ENCODE data around the gene AVL9. TPM values are rescaled to one million over a fixed set of nuclear protein-coding genes. Genes with fewer than 3 reads are reported as not detected.

The AVL9 gene
- total RNA-seq, 1 donor from 2014 or later, result 17.7 TPM

- Histone ChIP-seq H3K27ac (ENCODE audit: low read depth, low read length) (no peak overlapping the region), H3K9me3 (ENCODE audit: control insufficient read depth in 3 of 3, low read length in 3 of 3) (no peaks in the 10 kb centered on the region), H3K36me3 (ENCODE audit: control insufficient read depth in 3 of 3, insufficient read depth in 3 of 3, low read length in 3 of 3) (no peaks in the 10 kb centered on the region), H3K9ac (ENCODE audit: low read depth in 1 of 3, low read length in 3 of 3) (no peak overlapping the region), H3K27me3 (ENCODE audit: control insufficient read depth in 3 of 3, insufficient read depth in 3 of 3, low read length in 3 of 3) (peaks cover 0 to 4% (median 0%) of the 10 kb centered on the region in 3 donors), H3K4me3 (ENCODE audit: low read length in 3 of 3) (no peak overlapping the region), H3K4me1 (ENCODE audit: control insufficient read depth in 3 of 3, insufficient read depth in 3 of 3, low read length in 3 of 3) (no peaks in the 10 kb centered on the region)
These were observed 24.4 kb upstream of the AVL9 start for GRCh38 chr7:32470871-32471270.

- Histone ChIP-seq H3K9ac (ENCODE audit: low read depth in 1 of 3, low read length in 3 of 3) (no peak overlapping the region), H3K27ac (ENCODE audit: low read depth, low read length) (no peak overlapping the region), H3K27me3 (ENCODE audit: control insufficient read depth in 3 of 3, insufficient read depth in 3 of 3, low read length in 3 of 3) (peaks cover 0 to 4% (median 0%) of the 10 kb centered on the region in 3 donors), H3K4me3 (ENCODE audit: low read length in 3 of 3) (no peak overlapping the region), H3K9me3 (ENCODE audit: control insufficient read depth in 3 of 3, low read length in 3 of 3) (no peaks in the 10 kb centered on the region), H3K4me1 (ENCODE audit: control insufficient read depth in 3 of 3, insufficient read depth in 3 of 3, low read length in 3 of 3) (no peaks in the 10 kb centered on the region), H3K36me3 (ENCODE audit: control insufficient read depth in 3 of 3, insufficient read depth in 3 of 3, low read length in 3 of 3) (no peaks in the 10 kb centered on the region)
These were observed 23.3 kb upstream of the AVL9 start for GRCh38 chr7:32472015-32472414.

GRCh38 chr7:32474008-32474407 is 21.3 kb upstream of the AVL9 start:
- Histone ChIP-seq H3K4me3 (ENCODE audit: low read length in 3 of 3) (no peak overlapping the region), H3K27ac (ENCODE audit: low read depth, low read length) (no peak overlapping the region), H3K9me3 (ENCODE audit: control insufficient read depth in 3 of 3, low read length in 3 of 3) (no peaks in the 10 kb centered on the region), H3K36me3 (ENCODE audit: control insufficient read depth in 3 of 3, insufficient read depth in 3 of 3, low read length in 3 of 3) (no peaks in the 10 kb centered on the region), H3K9ac (ENCODE audit: low read depth in 1 of 3, low read length in 3 of 3) (no peak overlapping the region), H3K4me1 (ENCODE audit: control insufficient read depth in 3 of 3, insufficient read depth in 3 of 3, low read length in 3 of 3) (no peaks in the 10 kb centered on the region), H3K27me3 (ENCODE audit: control insufficient read depth in 3 of 3, insufficient read depth in 3 of 3, low read length in 3 of 3) (peaks cover 0 to 4% (median 0%) of the 10 kb centered on the region in 3 donors)

GRCh38 chr7:32476816-32477648 is 18.3 kb upstream of the AVL9 start:
- no peaks in the 10 kb centered on the region for H3K4me1 ChIP-seq (ENCODE audit: control insufficient read depth in 3 of 3, insufficient read depth in 3 of 3, low read length in 3 of 3)
- no peaks in the 10 kb centered on the region for H3K9me3 ChIP-seq (ENCODE audit: control insufficient read depth in 3 of 3, low read length in 3 of 3)
- H3K27ac ChIP-seq (ENCODE audit: low read depth, low read length), result no peak overlapping the region
- no peak overlapping the region for H3K4me3 ChIP-seq (ENCODE audit: low read length in 3 of 3)
- no peak overlapping the region for H3K9ac ChIP-seq (ENCODE audit: low read depth in 1 of 3, low read length in 3 of 3)
- no peaks in the 10 kb centered on the region for H3K27me3 ChIP-seq (ENCODE audit: control insufficient read depth in 3 of 3, insufficient read depth in 3 of 3, low read length in 3 of 3)
- H3K36me3 ChIP-seq (ENCODE audit: control insufficient read depth in 3 of 3, insufficient read depth in 3 of 3, low read length in 3 of 3), result no peaks in the 10 kb centered on the region

- no peaks in the 10 kb centered on the region for H3K9me3 ChIP-seq (ENCODE audit: control insufficient read depth in 3 of 3, low read length in 3 of 3)
- H3K9ac ChIP-seq (ENCODE audit: low read depth in 1 of 3, low read length in 3 of 3), result no peak overlapping the region
- H3K4me1 ChIP-seq (ENCODE audit: control insufficient read depth in 3 of 3, insufficient read depth in 3 of 3, low read length in 3 of 3), result no peaks in the 10 kb centered on the region
- no peak overlapping the region for H3K4me3 ChIP-seq (ENCODE audit: low read length in 3 of 3)
- no peaks in the 10 kb centered on the region for H3K27me3 ChIP-seq (ENCODE audit: control insufficient read depth in 3 of 3, insufficient read depth in 3 of 3, low read length in 3 of 3)
- no peak overlapping the region for H3K27ac ChIP-seq (ENCODE audit: low read depth, low read length)
- no peaks in the 10 kb centered on the region for H3K36me3 ChIP-seq (ENCODE audit: control insufficient read depth in 3 of 3, insufficient read depth in 3 of 3, low read length in 3 of 3)
These were observed 17.7 kb upstream of the AVL9 start for GRCh38 chr7:32477649-32477980.

GRCh38 chr7:32479574-32480200 is 15.6 kb upstream of the AVL9 start:
- no peaks in the 10 kb centered on the region for H3K4me1 ChIP-seq (ENCODE audit: control insufficient read depth in 3 of 3, insufficient read depth in 3 of 3, low read length in 3 of 3)
- H3K27ac ChIP-seq (ENCODE audit: low read depth, low read length), result no peak overlapping the region
- peaks cover 0 to under 1% (median 0%) of the 10 kb centered on the region in 3 donors for H3K36me3 ChIP-seq (ENCODE audit: control insufficient read depth in 3 of 3, insufficient read depth in 3 of 3, low read length in 3 of 3)
- H3K9ac ChIP-seq (ENCODE audit: low read depth in 1 of 3, low read length in 3 of 3), result no peak overlapping the region
- H3K27me3 ChIP-seq (ENCODE audit: control insufficient read depth in 3 of 3, insufficient read depth in 3 of 3, low read length in 3 of 3), result no peaks in the 10 kb centered on the region
- H3K4me3 ChIP-seq (ENCODE audit: low read length in 3 of 3), result no peak overlapping the region
- H3K9me3 ChIP-seq (ENCODE audit: control insufficient read depth in 3 of 3, low read length in 3 of 3), result no peaks in the 10 kb centered on the region

- no peaks in the 10 kb centered on the region for H3K4me1 ChIP-seq (ENCODE audit: control insufficient read depth in 3 of 3, insufficient read depth in 3 of 3, low read length in 3 of 3)
- H3K36me3 ChIP-seq (ENCODE audit: control insufficient read depth in 3 of 3, insufficient read depth in 3 of 3, low read length in 3 of 3), result peaks cover 0 to 6% (median 4%) of the 10 kb centered on the region in 3 donors
- H3K4me3 ChIP-seq (ENCODE audit: low read length in 3 of 3), result no peak overlapping the region
- no peaks in the 10 kb centered on the region for H3K27me3 ChIP-seq (ENCODE audit: control insufficient read depth in 3 of 3, insufficient read depth in 3 of 3, low read length in 3 of 3)
- H3K9ac ChIP-seq (ENCODE audit: low read depth in 1 of 3, low read length in 3 of 3), result no peak overlapping the region
- no peak overlapping the region for H3K27ac ChIP-seq (ENCODE audit: low read depth, low read length)
- H3K9me3 ChIP-seq (ENCODE audit: control insufficient read depth in 3 of 3, low read length in 3 of 3), result no peaks in the 10 kb centered on the region
These were observed 14.1 kb upstream of the AVL9 start for GRCh38 chr7:32481176-32481575.

GRCh38 chr7:32481921-32482320 is 13.4 kb upstream of the AVL9 start:
- no peaks in the 10 kb centered on the region for H3K27me3 ChIP-seq (ENCODE audit: control insufficient read depth in 3 of 3, insufficient read depth in 3 of 3, low read length in 3 of 3)
- H3K27ac ChIP-seq (ENCODE audit: low read depth, low read length), result no peak overlapping the region
- H3K9me3 ChIP-seq (ENCODE audit: control insufficient read depth in 3 of 3, low read length in 3 of 3), result no peaks in the 10 kb centered on the region
- H3K36me3 ChIP-seq (ENCODE audit: control insufficient read depth in 3 of 3, insufficient read depth in 3 of 3, low read length in 3 of 3), result peaks cover 0 to 10% (median 7%) of the 10 kb centered on the region in 3 donors
- no peak overlapping the region for H3K4me3 ChIP-seq (ENCODE audit: low read length in 3 of 3)
- H3K4me1 ChIP-seq (ENCODE audit: control insufficient read depth in 3 of 3, insufficient read depth in 3 of 3, low read length in 3 of 3), result no peaks in the 10 kb centered on the region
- no peak overlapping the region for H3K9ac ChIP-seq (ENCODE audit: low read depth in 1 of 3, low read length in 3 of 3)

GRCh38 chr7:32489788-32490126 is 5.5 kb upstream of the AVL9 start:
- Histone ChIP-seq H3K27ac (ENCODE audit: low read depth, low read length) (peak overlapping the region; percentile 68), H3K36me3 (ENCODE audit: control insufficient read depth in 3 of 3, insufficient read depth in 3 of 3, low read length in 3 of 3) (peaks cover 0 to 18% (median 7%) of the 10 kb centered on the region in 3 donors), H3K9ac (ENCODE audit: low read depth in 1 of 3, low read length in 3 of 3) (peak overlapping the region; percentile 73 to 90 (median 81)), H3K4me1 (ENCODE audit: control insufficient read depth in 3 of 3, insufficient read depth in 3 of 3, low read length in 3 of 3) (peaks cover 10 to 13% (median 11%) of the 10 kb centered on the region in 3 donors), H3K9me3 (ENCODE audit: control insufficient read depth in 3 of 3, low read length in 3 of 3) (no peaks in the 10 kb centered on the region), H3K27me3 (ENCODE audit: control insufficient read depth in 3 of 3, insufficient read depth in 3 of 3, low read length in 3 of 3) (no peaks in the 10 kb centered on the region), H3K4me3 (ENCODE audit: low read length in 3 of 3) (peak overlapping the region; percentile 84 to 97 (median 91))

- H3K4me1 ChIP-seq (ENCODE audit: control insufficient read depth in 3 of 3, insufficient read depth in 3 of 3, low read length in 3 of 3), result peaks cover 10 to 13% (median 11%) of the 10 kb centered on the region in 3 donors
- H3K36me3 ChIP-seq (ENCODE audit: control insufficient read depth in 3 of 3, insufficient read depth in 3 of 3, low read length in 3 of 3), result peaks cover 0 to 15% (median 4%) of the 10 kb centered on the region in 3 donors
- H3K4me3 ChIP-seq (ENCODE audit: low read length in 3 of 3), result peak within 1 kb of the TSS; percentile 84 to 97 (median 91)
- H3K9ac ChIP-seq (ENCODE audit: low read depth in 1 of 3, low read length in 3 of 3), result peak within 1 kb of the TSS; percentile 73 to 90 (median 81)
- no peaks in the 10 kb centered on the region for H3K9me3 ChIP-seq (ENCODE audit: control insufficient read depth in 3 of 3, low read length in 3 of 3)
- H3K27me3 ChIP-seq (ENCODE audit: control insufficient read depth in 3 of 3, insufficient read depth in 3 of 3, low read length in 3 of 3), result no peaks in the 10 kb centered on the region
- peak within 1 kb of the TSS; percentile 68 for H3K27ac ChIP-seq (ENCODE audit: low read depth, low read length)
These were observed 5.0 kb upstream of the AVL9 start, which contains the start of gene LSM5 for GRCh38 chr7:32490127-32490796. Gene LSM5 (minus strand): TSS chr7:32490380. CDS start chr7:32490365, 15 bp downstream.
